PC-3 (cell line): ENCODE results near the gene PTPRN2. TPM values are rescaled to one million over a fixed set of nuclear protein-coding genes. Genes with fewer than 3 reads are reported as not detected.

ENCODE experiments used
- ATAC-seq: fragments of 200-7000 bp; cut with Tn5 transposase; 2 replicates; pipeline ENCODE4 v1.9.1; 2020; ENCODE audit warnings: mild to moderate bottlenecking, moderate library complexity
- BruUV-seq: library from RNA; stranded (reverse); fragments of 400-500 nt; replicated peaks from 2 replicates; lab custom pipeline; 2021; lab: Mats Ljungman, UMichigan
- CTCF ChIA-PET: fragments of 300-600 bp; sonication (Branson Sonifier 250); formaldehyde crosslinking; loops from one replicate; lab custom pipeline; 2022; ENCODE audit warnings: antibody characterized with exemption; lab: Charles Lee
- POLR2A ChIA-PET: fragments of 300-600 bp; sonication (Branson Sonifier 250); formaldehyde crosslinking; loops from one replicate; lab custom pipeline; 2022; ENCODE audit warnings: antibody characterized with exemption; ENCODE audit not compliant: unreplicated experiment; lab: Charles Lee
- DNase-seq: peaks from one replicate; pipeline ENCODE4 v3.0.0-alpha.2; 2015
- H2AFZ ChIP-seq: fragments of 300-600 bp; sonication (generic); 2 replicates; pipeline ENCODE4 v1.6.0; 2016; ENCODE audit warnings: antibody characterized with exemption, low read length
- H3F3A ChIP-seq: fragments of 300-600 bp; sonication (generic); one replicate; pipeline ENCODE4 v1.6.0; 2017; ENCODE audit warnings: antibody characterized with exemption, low read length, control low read depth, mild to moderate bottlenecking; ENCODE audit not compliant: unreplicated experiment
- H3K27ac ChIP-seq: fragments of 300-600 bp; sonication (generic); 2 replicates; pipeline ENCODE4 v1.5.1; 2016; ENCODE audit warnings: mild to moderate bottlenecking, low read length
- H3K27me3 ChIP-seq: fragments of 300-600 bp; sonication (generic); 2 replicates; pipeline ENCODE4 v1.6.1; 2016; ENCODE audit warnings: low read length, mixed read lengths
- H3K36me3 ChIP-seq: fragments of 300-600 bp; sonication (generic); 2 replicates; pipeline ENCODE4 v1.6.1; 2016; ENCODE audit warnings: low read depth, mixed run types, low read length, mixed read lengths
- H3K4me1 ChIP-seq: fragments of 300-600 bp; sonication (generic); 2 replicates; pipeline ENCODE4 v1.5.1; 2016; ENCODE audit warnings: low read length; ENCODE audit not compliant: insufficient read depth
- H3K4me2 ChIP-seq: fragments of 300-600 bp; sonication (generic); 2 replicates; pipeline ENCODE4 v1.6.0; 2016; ENCODE audit warnings: low read length
- H3K4me3 ChIP-seq: fragments of 300-600 bp; sonication (generic); 2 replicates; pipeline ENCODE4 v1.5.1; 2016; ENCODE audit warnings: mild to moderate bottlenecking, low read length, mixed read lengths
- H3K79me2 ChIP-seq: fragments of 300-600 bp; sonication (generic); 2 replicates; pipeline ENCODE4 v1.6.1; 2017; ENCODE audit warnings: low read length, mixed read lengths
- H3K9ac ChIP-seq: fragments of 300-600 bp; sonication (generic); 2 replicates; pipeline ENCODE4 v1.6.0; 2016; ENCODE audit warnings: mild to moderate bottlenecking, low read length
- H3K9me2 ChIP-seq: fragments of 300-600 bp; sonication (generic); replicated peaks from 2 replicates; pipeline ENCODE4 v1.6.1; 2016; ENCODE audit warnings: mixed run types, low read length, mixed read lengths
- H3K9me3 ChIP-seq: fragments of 300-600 bp; sonication (generic); 2 replicates; pipeline ENCODE4 v1.6.1; 2016; ENCODE audit warnings: low read length, mixed read lengths
- H4K20me1 ChIP-seq: fragments of 300-600 bp; sonication (generic); 2 replicates; pipeline ENCODE4 v1.6.1; 2016; ENCODE audit warnings: low read length, mixed read lengths
- EZH2 ChIP-seq: fragments of 300-600 bp; sonication (generic); IDR thresholded peaks from one replicate; pipeline ENCODE4 v1.6.1; 2017; ENCODE audit warnings: antibody characterized with exemption, mild to moderate bottlenecking, low read length; ENCODE audit not compliant: unreplicated experiment
- EZH2phosphoT487 ChIP-seq: fragments of 300-600 bp; sonication (generic); IDR thresholded peaks from 2 replicates; pipeline ENCODE4 v1.6.1; 2018; ENCODE audit warnings: mild to moderate bottlenecking, antibody characterized with exemption, low read length, borderline replicate concordance
- intact Hi-C: fragments of 100-400 bp; cut with micrococcal nuclease; formaldehyde crosslinking; loops from 2 replicates; pipeline ENCODE4 v1.9.0; 2023
- total RNA-seq: library from RNA; depleted of rRNA; stranded (reverse); fragments of >200 nt; gene quantifications from 2 replicates; pipeline ENCODE4 v1.2.3, GENCODE V29; 2014
- TF ChIP-seq, protein P1 (sequence below): fragments of 300-600 bp; sonication (generic); conservative IDR thresholded peaks from 2 replicates; pipeline ENCODE4 v1.5.1; 2017; ENCODE audit warnings: antibody characterized with exemption, low read depth, mild to moderate bottlenecking, low read length

PTPRN2 gene
- total RNA-seq, 1 experiment from 2014 or later, result 3.2 TPM

DNA sequence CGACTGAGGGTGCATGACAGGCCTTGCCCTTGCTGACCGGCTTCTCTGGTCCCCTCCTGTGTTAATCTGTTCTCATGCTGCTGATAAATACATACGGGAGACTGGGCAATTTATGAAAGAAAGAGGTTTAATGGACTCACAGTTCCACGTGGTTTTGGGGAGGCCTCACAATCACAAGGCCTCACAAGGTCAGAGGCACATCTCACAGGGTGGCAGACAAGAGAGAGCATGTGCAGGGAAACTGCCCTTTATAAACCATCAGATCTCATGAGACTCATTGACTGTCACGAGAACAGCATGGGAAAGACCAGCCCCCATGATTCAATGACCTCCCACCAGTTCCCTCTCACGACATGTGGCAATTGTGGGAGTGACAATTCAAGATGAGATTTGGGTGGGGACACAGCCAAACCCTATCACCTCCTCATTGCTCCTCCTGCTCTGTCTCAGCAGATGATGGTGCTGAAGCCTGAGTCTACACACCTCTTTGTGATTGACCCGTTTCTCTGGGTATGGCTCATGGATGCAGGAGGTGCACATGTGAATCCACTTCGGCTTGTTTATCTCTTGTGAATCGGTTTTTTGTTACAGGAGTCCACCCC is 703.1 kb downstream of the PTPRN2 start:
- ChIA-PET CTCF (no interaction called here), POLR2A (no interaction called here)
- Histone ChIP-seq H3K27me3 (no peaks in the 10 kb centered on the region), H3K27ac (no peak overlapping the region), H3K4me2 (no peak overlapping the region), H3K9me3 (no peaks in the 10 kb centered on the region; the same call in 1 of the 2 replicates), H3K36me3 (no peaks in the 10 kb centered on the region), H3K9me2 (no peaks in the 10 kb centered on the region), H3K9ac (no peak overlapping the region), H3K79me2 (no peaks in the 10 kb centered on the region), H2AFZ (no peak overlapping the region), H3K4me3 (no peak overlapping the region), H3F3A (no peaks in the 10 kb centered on the region), H3K4me1 (no peaks in the 10 kb centered on the region), H4K20me1 (no peaks in the 10 kb centered on the region)
- DNase-seq, result no peak
- no TSS peak for BruUV-seq
- TF ChIP-seq, protein P1, sequence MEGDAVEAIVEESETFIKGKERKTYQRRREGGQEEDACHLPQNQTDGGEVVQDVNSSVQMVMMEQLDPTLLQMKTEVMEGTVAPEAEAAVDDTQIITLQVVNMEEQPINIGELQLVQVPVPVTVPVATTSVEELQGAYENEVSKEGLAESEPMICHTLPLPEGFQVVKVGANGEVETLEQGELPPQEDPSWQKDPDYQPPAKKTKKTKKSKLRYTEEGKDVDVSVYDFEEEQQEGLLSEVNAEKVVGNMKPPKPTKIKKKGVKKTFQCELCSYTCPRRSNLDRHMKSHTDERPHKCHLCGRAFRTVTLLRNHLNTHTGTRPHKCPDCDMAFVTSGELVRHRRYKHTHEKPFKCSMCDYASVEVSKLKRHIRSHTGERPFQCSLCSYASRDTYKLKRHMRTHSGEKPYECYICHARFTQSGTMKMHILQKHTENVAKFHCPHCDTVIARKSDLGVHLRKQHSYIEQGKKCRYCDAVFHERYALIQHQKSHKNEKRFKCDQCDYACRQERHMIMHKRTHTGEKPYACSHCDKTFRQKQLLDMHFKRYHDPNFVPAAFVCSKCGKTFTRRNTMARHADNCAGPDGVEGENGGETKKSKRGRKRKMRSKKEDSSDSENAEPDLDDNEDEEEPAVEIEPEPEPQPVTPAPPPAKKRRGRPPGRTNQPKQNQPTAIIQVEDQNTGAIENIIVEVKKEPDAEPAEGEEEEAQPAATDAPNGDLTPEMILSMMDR, result no peak
- no peak for TF ChIP-seq EZH2phosphoT487
- no peak for TF ChIP-seq EZH2
- intact Hi-C loops, result no loop called here
- no peak for ATAC-seq

GRCh38 chr7:157881048-157881771 is 706.4 kb downstream of the PTPRN2 start:
- Histone ChIP-seq H3F3A (no peaks in the 10 kb centered on the region), H4K20me1 (no peaks in the 10 kb centered on the region), H2AFZ (no peak overlapping the region), H3K27me3 (no peaks in the 10 kb centered on the region), H3K4me3 (no peak overlapping the region), H3K27ac (no peak overlapping the region), H3K79me2 (no peaks in the 10 kb centered on the region), H3K9me2 (no peaks in the 10 kb centered on the region), H3K4me1 (no peaks in the 10 kb centered on the region), H3K9ac (no peak overlapping the region), H3K4me2 (no peak overlapping the region), H3K9me3 (no peaks in the 10 kb centered on the region; the same call in 1 of the 2 replicates), H3K36me3 (no peaks in the 10 kb centered on the region)
- ChIA-PET CTCF (no interaction called here), POLR2A (no interaction called here)
- TF ChIP-seq, protein P1, result no peak
- TF ChIP-seq EZH2 (no peak), EZH2phosphoT487 (no peak)
- ATAC-seq, result no peak
- DNase-seq, result no peak
- BruUV-seq, result no TSS peak
- intact Hi-C loops, result no loop called here

GRCh38 chr7:157879391-157879790 is 708.2 kb downstream of the PTPRN2 start:
- Histone ChIP-seq H3K4me2 (no peak overlapping the region), H3K36me3 (no peaks in the 10 kb centered on the region), H3K79me2 (no peaks in the 10 kb centered on the region), H3K27ac (no peak overlapping the region), H3K4me1 (no peaks in the 10 kb centered on the region), H2AFZ (no peak overlapping the region), H3K9ac (no peak overlapping the region), H3K4me3 (no peak overlapping the region), H3K9me3 (no peaks in the 10 kb centered on the region; the same call in 1 of the 2 replicates), H3K9me2 (no peaks in the 10 kb centered on the region), H3K27me3 (no peaks in the 10 kb centered on the region), H3F3A (no peaks in the 10 kb centered on the region), H4K20me1 (no peaks in the 10 kb centered on the region)
- BruUV-seq, result no TSS peak
- TF ChIP-seq EZH2phosphoT487, result no peak
- TF ChIP-seq, protein P1, result no peak
- no peak for TF ChIP-seq EZH2
- intact Hi-C loops, result no loop called here
- ATAC-seq (no peak), DNase-seq (no peak)
- POLR2A ChIA-PET, result no interaction called here
- CTCF ChIA-PET, result no interaction called here
